ENCODE measurements around the gene CLDN14.
A peak's percentile ranks its signal among the peaks of the same experiment; 100 is the strongest.
"Not testable (repeated sequence)": the region's sequence is repeated elsewhere in the genome, so short reads cannot be mapped to it uniquely, and the experiment has no call there.

The CLDN14 gene

GRCh38 chr21:36501589-36501892, 21.6 kb upstream of the CLDN14 start:
- no peak for DNase-seq (ENCODE audit: low spot score)

- peak; percentile 11 for DNase-seq (ENCODE audit: low spot score)
Measured at GRCh38 chr21:36499578-36500471, 19.9 kb upstream of the CLDN14 start.

GRCh38 chr21:36494557-36494956, 14.6 kb upstream of the CLDN14 start:
- no peak for DNase-seq (ENCODE audit: low spot score)

GRCh38 chr21:36491209-36491910, 11.4 kb upstream of the CLDN14 start:
- peak; percentile 53 for DNase-seq (ENCODE audit: low spot score)

GRCh38 chr21:36489776-36490165, 9.8 kb upstream of the CLDN14 start:
- no peak for DNase-seq (ENCODE audit: low spot score)

GRCh38 chr21:36489103-36489775, 9.3 kb upstream of the CLDN14 start:
- DNase-seq (ENCODE audit: low spot score), result no peak

- DNase-seq (ENCODE audit: low spot score), result no peak
Measured at GRCh38 chr21:36487641-36488307, 7.9 kb upstream of the CLDN14 start.

GRCh38 chr21:36486246-36486645, 6.3 kb upstream of the CLDN14 start:
- no peak for DNase-seq (ENCODE audit: low spot score)

- DNase-seq (ENCODE audit: low spot score), result no peak
Measured at GRCh38 chr21:36485476-36485875, 5.6 kb upstream of the CLDN14 start.

- DNase-seq (ENCODE audit: low spot score), result no peak
Measured at GRCh38 chr21:36483095-36483494, 3.2 kb upstream of the CLDN14 start.

- DNase-seq (ENCODE audit: low spot score), result no peak
Measured at GRCh38 chr21:36482673-36483072, 2.8 kb upstream of the CLDN14 start.

- DNase-seq (ENCODE audit: low spot score), result no peak
Measured at GRCh38 chr21:36482181-36482580, 2.3 kb upstream of the CLDN14 start.

- no peak for DNase-seq (ENCODE audit: low spot score)
Measured at GRCh38 chr21:36481639-36482038, 1.7 kb upstream of the CLDN14 start.

GRCh38 chr21:36480618-36481017, 696 bp upstream of the CLDN14 start:
- DNase-seq (ENCODE audit: low spot score), result no peak

- no peak for DNase-seq (ENCODE audit: low spot score)
Measured at GRCh38 chr21:36478941-36479340, 981 bp downstream of the CLDN14 start.

GRCh38 chr21:36478207-36478701, 1.7 kb downstream of the CLDN14 start:
- DNase-seq (ENCODE audit: low spot score), result no peak

GRCh38 chr21:36477559-36477958, 2.4 kb downstream of the CLDN14 start:
- no peak for DNase-seq (ENCODE audit: low spot score)

GRCh38 chr21:36477001-36477400, 2.9 kb downstream of the CLDN14 start:
- no peak for DNase-seq (ENCODE audit: low spot score)

GRCh38 chr21:36476541-36476940, 3.4 kb downstream of the CLDN14 start:
- DNase-seq (ENCODE audit: low spot score), result not testable (repeated sequence)

GRCh38 chr21:36474591-36474990, 5.3 kb downstream of the CLDN14 start:
- no peak for DNase-seq (ENCODE audit: low spot score)

GRCh38 chr21:36473203-36473602, 6.7 kb downstream of the CLDN14 start:
- DNase-seq (ENCODE audit: low spot score), result no peak

GRCh38 chr21:36472377-36472776, 7.5 kb downstream of the CLDN14 start:
- no peak for DNase-seq (ENCODE audit: low spot score)
